ENCODE measurements around the gene TMPRSS4.

The TMPRSS4 gene

DNA sequence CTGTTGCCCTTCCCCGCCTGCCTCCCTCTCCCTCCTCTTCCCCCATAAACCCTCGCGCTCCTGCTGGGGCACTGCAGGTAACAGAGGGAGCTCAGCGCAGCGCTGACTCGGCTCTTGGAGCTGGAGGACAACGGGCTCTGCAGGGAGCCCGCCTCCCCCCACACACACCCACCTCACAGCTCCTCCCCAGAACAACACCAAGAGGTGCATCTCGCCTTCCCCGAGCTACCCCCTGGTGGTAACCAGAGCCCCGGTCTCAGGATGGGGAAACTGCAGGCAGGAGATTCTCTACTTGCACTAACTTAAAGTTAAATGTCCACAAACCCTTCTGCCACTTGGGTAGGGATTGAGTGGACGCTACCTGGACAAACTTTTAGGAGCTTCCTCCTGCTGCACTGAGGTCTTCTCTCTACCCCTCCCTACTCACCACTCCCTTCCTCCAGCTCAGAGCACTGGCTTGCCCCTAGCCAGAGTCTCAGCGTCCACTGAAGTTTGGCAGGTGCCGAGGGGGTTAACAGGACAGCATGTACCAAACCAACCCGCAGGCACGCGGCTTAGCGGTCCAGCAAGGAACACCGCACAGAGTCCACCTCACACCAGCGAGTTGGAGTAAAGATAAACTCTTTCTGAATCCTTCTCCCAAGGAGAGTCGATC, 79.8 kb downstream of the TMPRSS4 start:
- no peak for DNase-seq (ENCODE audit: low spot score)
- H2BK5ac ChIP-seq (ENCODE audit: low read length) = no peak overlapping the region
- no peak overlapping the region for H2AFZ ChIP-seq (ENCODE audit: low read length)
- H3K79me1 ChIP-seq (ENCODE audit: low read depth, low read length) = no peaks in the 10 kb centered on the region
- no peak overlapping the region for H3K4ac ChIP-seq (ENCODE audit: low read length)
- no peaks in the 10 kb centered on the region for H3K36me3 ChIP-seq (replicated peaks in 1 of 2; ENCODE audit: control insufficient read depth in 2 of 2, insufficient read depth in 2 of 2, low read length in 2 of 2)
- no peak overlapping the region for H3K4me3 ChIP-seq (ENCODE audit: low read length in 2 of 2)
- H3K27me3 ChIP-seq (ENCODE audit: control insufficient read depth in 3 of 3, insufficient read depth in 3 of 3, low read depth in 1 of 3, low read length in 3 of 3) = peaks cover 0 to 97% (median 62%) of the 10 kb centered on the region in 3 experiments
- WGBS, 2 donors (ENCODE audit: extremely low coverage in 2 of 2, insufficient read length in 2 of 2, insufficient replicate concordance in 1 of 2) = no CpG with 5 or more reads among the region's 21 CpGs
- peak overlapping the region; percentile 57 for H3K4me2 ChIP-seq (ENCODE audit: insufficient read depth, low read length, poor library complexity, severe bottlenecking)
- H2BK120ac ChIP-seq (ENCODE audit: low read depth, low read length) = no peak overlapping the region
- H3K27ac ChIP-seq (replicated peaks; ENCODE audit: low read length) = no peak overlapping the region
- peak overlapping the region; percentile 26 for H2BK12ac ChIP-seq (ENCODE audit: low read length)
- H3K14ac ChIP-seq (ENCODE audit: low read length) = no peak overlapping the region
- H4K8ac ChIP-seq (ENCODE audit: low read depth, low read length) = no peak overlapping the region
- H3K18ac ChIP-seq (ENCODE audit: low read length) = no peak overlapping the region
- no peak overlapping the region for H4K91ac ChIP-seq (ENCODE audit: low read depth, low read length, poor library complexity)
- H3K9ac ChIP-seq (ENCODE audit: low read depth, low read length, poor library complexity) = no peak overlapping the region
- H2AK5ac ChIP-seq (ENCODE audit: low read depth, low read length) = no peak overlapping the region
- no peak overlapping the region for H2BK15ac ChIP-seq (ENCODE audit: low read length)
- H3K23ac ChIP-seq (ENCODE audit: low read depth, low read length, poor library complexity) = peak overlapping the region; percentile 35
- peaks cover 3 to 23% of the 10 kb centered on the region in 2 donors for H3K4me1 ChIP-seq (ENCODE audit: control insufficient read depth in 2 of 2, insufficient read depth in 1 of 2, low read depth in 1 of 2, low read length in 2 of 2)
- H3K9me3 ChIP-seq (replicated peaks in 1 of 2; ENCODE audit: control insufficient read depth in 2 of 2, insufficient read depth in 1 of 2, low read depth in 1 of 2, low read length in 2 of 2) = no peaks in the 10 kb centered on the region

DNA sequence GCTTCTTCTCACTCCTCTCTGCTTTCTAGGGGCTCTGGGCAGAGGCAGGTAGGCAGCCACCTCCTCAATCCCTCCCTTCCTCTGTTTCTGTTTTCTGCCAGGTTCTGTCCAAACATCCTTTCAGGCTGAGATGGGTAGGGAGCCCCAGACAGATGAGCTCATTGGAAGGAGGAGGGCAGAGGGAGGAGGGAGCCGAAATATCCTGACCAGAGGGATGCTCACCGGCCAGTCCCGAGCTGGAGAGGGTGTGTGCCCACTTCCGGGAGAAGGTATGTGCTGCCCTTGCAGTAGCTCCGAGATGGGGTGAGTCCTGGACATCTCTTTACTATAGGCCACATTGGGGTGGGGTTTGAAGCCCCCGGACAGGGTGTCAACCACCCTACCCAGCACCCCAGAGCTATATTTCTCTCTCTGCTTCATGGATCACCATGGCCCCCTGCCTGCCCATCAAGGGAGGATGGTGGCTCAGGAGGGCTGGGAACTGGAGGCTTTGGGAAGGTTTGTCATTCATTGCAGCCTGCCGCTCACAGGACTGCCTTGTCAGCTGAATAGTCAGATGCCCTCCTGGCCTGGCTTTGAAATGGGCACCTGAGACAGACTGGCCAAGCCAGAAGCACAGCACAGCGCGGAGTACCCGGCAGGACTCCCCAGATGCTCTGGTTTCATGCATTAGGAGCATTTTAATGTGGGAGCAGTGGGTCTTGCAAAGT, 80.5 kb downstream of the TMPRSS4 start:
- Histone ChIP-seq H3K18ac (ENCODE audit: low read length) (no peak overlapping the region), H3K4me3 (ENCODE audit: low read length in 2 of 2) (no peak overlapping the region), H3K14ac (ENCODE audit: low read length) (no peak overlapping the region), H4K91ac (ENCODE audit: low read depth, low read length, poor library complexity) (no peak overlapping the region), H2AK5ac (ENCODE audit: low read depth, low read length) (no peak overlapping the region), H2BK12ac (ENCODE audit: low read length) (no peak overlapping the region), H2AFZ (ENCODE audit: low read length) (no peak overlapping the region), H2BK15ac (ENCODE audit: low read length) (no peak overlapping the region), H3K4ac (ENCODE audit: low read length) (no peak overlapping the region), H3K27ac (replicated peaks; ENCODE audit: low read length) (no peak overlapping the region), H3K27me3 (ENCODE audit: control insufficient read depth in 3 of 3, insufficient read depth in 3 of 3, low read depth in 1 of 3, low read length in 3 of 3) (peaks cover 0 to 96% (median 55%) of the 10 kb centered on the region in 3 experiments), H2BK120ac (ENCODE audit: low read depth, low read length) (no peak overlapping the region), H3K9ac (ENCODE audit: low read depth, low read length, poor library complexity) (no peak overlapping the region), H3K4me1 (ENCODE audit: control insufficient read depth in 2 of 2, insufficient read depth in 1 of 2, low read depth in 1 of 2, low read length in 2 of 2) (peaks cover under 1 to 19% of the 10 kb centered on the region in 2 donors), H3K23ac (ENCODE audit: low read depth, low read length, poor library complexity) (no peak overlapping the region), H4K8ac (ENCODE audit: low read depth, low read length) (no peak overlapping the region), H3K4me2 (ENCODE audit: insufficient read depth, low read length, poor library complexity, severe bottlenecking) (no peak overlapping the region), H3K36me3 (replicated peaks in 1 of 2; ENCODE audit: control insufficient read depth in 2 of 2, insufficient read depth in 2 of 2, low read length in 2 of 2) (no peaks in the 10 kb centered on the region), H3K79me1 (ENCODE audit: low read depth, low read length) (no peaks in the 10 kb centered on the region), H2BK5ac (ENCODE audit: low read length) (no peak overlapping the region), H3K9me3 (replicated peaks in 1 of 2; ENCODE audit: control insufficient read depth in 2 of 2, insufficient read depth in 1 of 2, low read depth in 1 of 2, low read length in 2 of 2) (no peaks in the 10 kb centered on the region)
- DNase-seq (ENCODE audit: low spot score) = no peak
- no CpG with 5 or more reads among the region's 10 CpGs for whole genome bisulfite sequencing, 2 donors (ENCODE audit: extremely low coverage in 2 of 2, insufficient read length in 2 of 2, insufficient replicate concordance in 1 of 2)

DNA sequence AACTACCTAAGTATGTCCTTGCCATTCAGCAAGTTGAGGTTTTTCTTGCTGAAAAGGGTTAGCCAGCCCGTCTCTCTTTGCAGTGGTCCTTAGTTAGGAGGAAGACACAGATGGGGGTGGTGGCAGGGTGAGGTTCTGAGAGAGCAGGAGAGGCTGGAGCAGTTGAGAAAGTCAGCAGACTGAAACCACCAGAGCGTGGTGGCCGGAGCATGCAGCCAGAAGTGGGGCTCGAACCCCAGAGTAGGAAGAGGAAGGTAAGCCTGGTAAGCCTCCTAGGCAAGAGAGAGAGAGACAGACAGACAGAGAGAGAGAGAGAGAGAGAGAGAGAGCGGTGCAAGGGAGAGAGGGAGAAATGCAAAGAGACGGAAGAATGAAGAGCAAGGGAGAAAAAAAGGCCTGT, 84.9 kb downstream of the TMPRSS4 start:
- Histone ChIP-seq H2BK5ac (ENCODE audit: low read length) (no peak overlapping the region), H3K4me2 (ENCODE audit: insufficient read depth, low read length, poor library complexity, severe bottlenecking) (no peak overlapping the region), H4K91ac (ENCODE audit: low read depth, low read length, poor library complexity) (no peak overlapping the region), H2BK120ac (ENCODE audit: low read depth, low read length) (no peak overlapping the region), H3K36me3 (replicated peaks in 1 of 2; ENCODE audit: control insufficient read depth in 2 of 2, insufficient read depth in 2 of 2, low read length in 2 of 2) (no peaks in the 10 kb centered on the region), H2AK5ac (ENCODE audit: low read depth, low read length) (no peak overlapping the region), H3K4me3 (ENCODE audit: low read length in 2 of 2) (no peak overlapping the region), H3K4ac (ENCODE audit: low read length) (no peak overlapping the region), H3K23ac (ENCODE audit: low read depth, low read length, poor library complexity) (no peak overlapping the region), H3K14ac (ENCODE audit: low read length) (no peak overlapping the region), H3K18ac (ENCODE audit: low read length) (no peak overlapping the region), H3K27me3 (ENCODE audit: control insufficient read depth in 3 of 3, insufficient read depth in 3 of 3, low read depth in 1 of 3, low read length in 3 of 3) (peaks cover 0 to 90% (median 18%) of the 10 kb centered on the region in 3 experiments), H3K27ac (replicated peaks; ENCODE audit: low read length) (no peak overlapping the region), H2AFZ (ENCODE audit: low read length) (no peak overlapping the region), H4K8ac (ENCODE audit: low read depth, low read length) (no peak overlapping the region), H2BK15ac (ENCODE audit: low read length) (no peak overlapping the region), H2BK12ac (ENCODE audit: low read length) (no peak overlapping the region), H3K9ac (ENCODE audit: low read depth, low read length, poor library complexity) (no peak overlapping the region), H3K79me1 (ENCODE audit: low read depth, low read length) (no peaks in the 10 kb centered on the region), H3K4me1 (ENCODE audit: control insufficient read depth in 2 of 2, insufficient read depth in 1 of 2, low read depth in 1 of 2, low read length in 2 of 2) (peaks cover 0 to 4% of the 10 kb centered on the region in 2 donors), H3K9me3 (replicated peaks in 1 of 2; ENCODE audit: control insufficient read depth in 2 of 2, insufficient read depth in 1 of 2, low read depth in 1 of 2, low read length in 2 of 2) (no peaks in the 10 kb centered on the region)
- no CpG with 5 or more reads among the region's 6 CpGs for WGBS, 2 donors (ENCODE audit: extremely low coverage in 2 of 2, insufficient read length in 2 of 2, insufficient replicate concordance in 1 of 2)
- no peak for DNase-seq (ENCODE audit: low spot score)

DNA sequence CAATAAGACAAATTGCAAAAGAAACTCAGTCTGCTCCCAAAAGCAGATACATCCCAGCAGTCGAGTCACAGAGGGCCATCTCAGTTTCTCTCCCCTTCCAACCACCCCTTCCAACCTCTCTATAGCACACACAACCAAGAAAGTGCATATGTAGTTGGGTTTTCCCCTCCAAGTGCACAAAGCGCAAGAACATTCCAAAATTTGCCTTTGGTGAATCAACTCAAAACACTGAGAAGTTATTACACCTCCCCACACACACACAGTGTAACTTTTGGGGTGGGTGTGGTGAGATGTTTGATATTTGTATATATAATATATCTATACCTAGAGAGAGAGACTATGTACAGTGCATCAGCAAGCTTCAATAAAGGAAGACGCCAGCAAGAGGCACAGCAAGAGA, 86.0 kb downstream of the TMPRSS4 start:
- no peaks in the 10 kb centered on the region for H3K36me3 ChIP-seq (replicated peaks in 1 of 2; ENCODE audit: control insufficient read depth in 2 of 2, insufficient read depth in 2 of 2, low read length in 2 of 2)
- H3K4me3 ChIP-seq (ENCODE audit: low read length in 2 of 2) = no peak overlapping the region
- DNase-seq (ENCODE audit: low spot score) = no peak
- no peak overlapping the region for H3K18ac ChIP-seq (ENCODE audit: low read length)
- no peak overlapping the region for H2AFZ ChIP-seq (ENCODE audit: low read length)
- no peak overlapping the region for H4K91ac ChIP-seq (ENCODE audit: low read depth, low read length, poor library complexity)
- H3K23ac ChIP-seq (ENCODE audit: low read depth, low read length, poor library complexity) = no peak overlapping the region
- H3K79me1 ChIP-seq (ENCODE audit: low read depth, low read length) = no peaks in the 10 kb centered on the region
- H2AK5ac ChIP-seq (ENCODE audit: low read depth, low read length) = no peak overlapping the region
- no peak overlapping the region for H3K4me2 ChIP-seq (ENCODE audit: insufficient read depth, low read length, poor library complexity, severe bottlenecking)
- WGBS, 2 donors (ENCODE audit: extremely low coverage in 2 of 2, insufficient read length in 2 of 2, insufficient replicate concordance in 1 of 2) = no CpG with 5 or more reads among the region's 3 CpGs
- no peaks in the 10 kb centered on the region for H3K9me3 ChIP-seq (replicated peaks in 1 of 2; ENCODE audit: control insufficient read depth in 2 of 2, insufficient read depth in 1 of 2, low read depth in 1 of 2, low read length in 2 of 2)
- H3K14ac ChIP-seq (ENCODE audit: low read length) = no peak overlapping the region
- no peak overlapping the region for H3K27ac ChIP-seq (replicated peaks; ENCODE audit: low read length)
- no peak overlapping the region for H4K8ac ChIP-seq (ENCODE audit: low read depth, low read length)
- H2BK15ac ChIP-seq (ENCODE audit: low read length) = no peak overlapping the region
- H3K4ac ChIP-seq (ENCODE audit: low read length) = no peak overlapping the region
- H3K27me3 ChIP-seq (ENCODE audit: control insufficient read depth in 3 of 3, insufficient read depth in 3 of 3, low read depth in 1 of 3, low read length in 3 of 3) = peaks cover 0 to 89% (median 7%) of the 10 kb centered on the region in 3 experiments
- no peak overlapping the region for H2BK12ac ChIP-seq (ENCODE audit: low read length)
- no peak overlapping the region for H2BK5ac ChIP-seq (ENCODE audit: low read length)
- H3K9ac ChIP-seq (ENCODE audit: low read depth, low read length, poor library complexity) = no peak overlapping the region
- no peak overlapping the region for H2BK120ac ChIP-seq (ENCODE audit: low read depth, low read length)
- no peaks in the 10 kb centered on the region for H3K4me1 ChIP-seq (ENCODE audit: control insufficient read depth in 2 of 2, insufficient read depth in 1 of 2, low read depth in 1 of 2, low read length in 2 of 2)
